Measurements from ENCODE around the gene TMEM125. TPM values are rescaled to one million over a fixed set of nuclear protein-coding genes. Genes with fewer than 3 reads are reported as not detected.
A peak's percentile ranks its signal among the peaks of the same experiment; 100 is the strongest.

Gene TMEM125
- total RNA-seq, 1 donor from 2014 or later: 188 TPM

DNA sequence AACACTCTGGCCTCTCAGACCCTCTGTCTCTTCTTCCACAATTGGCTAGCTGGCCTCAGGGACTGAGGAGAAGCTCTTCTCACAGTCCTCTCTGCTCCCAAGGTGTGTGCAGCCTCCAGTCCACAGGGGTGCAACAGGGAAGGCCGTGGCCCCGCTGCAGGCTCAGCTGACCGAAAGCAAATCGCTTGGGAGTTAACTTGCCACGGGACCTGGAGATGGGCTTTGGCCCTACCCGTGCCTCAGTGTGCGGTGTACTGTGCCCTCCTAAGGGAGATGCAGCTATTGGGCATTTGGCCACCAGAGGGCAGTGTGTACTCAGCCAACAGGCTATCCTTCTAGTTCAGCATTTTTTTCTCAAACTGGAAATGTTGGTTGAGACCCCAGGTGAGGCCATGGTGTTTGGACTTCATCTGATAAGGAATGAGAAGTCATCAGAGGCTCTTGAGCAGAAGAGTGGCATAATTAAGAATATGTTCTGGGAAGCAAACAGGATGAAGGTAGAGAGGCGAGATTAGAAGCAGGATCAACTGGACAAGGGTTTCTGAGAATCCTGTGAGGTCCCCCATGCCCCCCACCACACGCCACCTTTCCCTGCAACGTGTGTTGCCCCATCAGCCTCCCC is 42.5 kb upstream of the TMEM125 start:
- intact Hi-C loops (cut with DNase I): loop anchor here (5.0 kb wide), 1 partner anchor 185 kb away; no protein-coding TSS in a partner anchor
- Histone ChIP-seq H3K9me3 (no peaks in the 10 kb centered on the region), H3K27me3 (no peaks in the 10 kb centered on the region), H3K4me1 (peaks cover 7% of the 10 kb centered on the region), H3K4me3 (no peak overlapping the region), H3K36me3 (no peaks in the 10 kb centered on the region), H3K27ac (peak overlapping the region; percentile 32)
- DNase-seq (peak; percentile 87), ATAC-seq (peak; percentile 93)
- TF ChIP-seq, protein P1, sequence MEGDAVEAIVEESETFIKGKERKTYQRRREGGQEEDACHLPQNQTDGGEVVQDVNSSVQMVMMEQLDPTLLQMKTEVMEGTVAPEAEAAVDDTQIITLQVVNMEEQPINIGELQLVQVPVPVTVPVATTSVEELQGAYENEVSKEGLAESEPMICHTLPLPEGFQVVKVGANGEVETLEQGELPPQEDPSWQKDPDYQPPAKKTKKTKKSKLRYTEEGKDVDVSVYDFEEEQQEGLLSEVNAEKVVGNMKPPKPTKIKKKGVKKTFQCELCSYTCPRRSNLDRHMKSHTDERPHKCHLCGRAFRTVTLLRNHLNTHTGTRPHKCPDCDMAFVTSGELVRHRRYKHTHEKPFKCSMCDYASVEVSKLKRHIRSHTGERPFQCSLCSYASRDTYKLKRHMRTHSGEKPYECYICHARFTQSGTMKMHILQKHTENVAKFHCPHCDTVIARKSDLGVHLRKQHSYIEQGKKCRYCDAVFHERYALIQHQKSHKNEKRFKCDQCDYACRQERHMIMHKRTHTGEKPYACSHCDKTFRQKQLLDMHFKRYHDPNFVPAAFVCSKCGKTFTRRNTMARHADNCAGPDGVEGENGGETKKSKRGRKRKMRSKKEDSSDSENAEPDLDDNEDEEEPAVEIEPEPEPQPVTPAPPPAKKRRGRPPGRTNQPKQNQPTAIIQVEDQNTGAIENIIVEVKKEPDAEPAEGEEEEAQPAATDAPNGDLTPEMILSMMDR (IDR thresholded peaks at IDR 0.05): peak; percentile 96

DNA sequence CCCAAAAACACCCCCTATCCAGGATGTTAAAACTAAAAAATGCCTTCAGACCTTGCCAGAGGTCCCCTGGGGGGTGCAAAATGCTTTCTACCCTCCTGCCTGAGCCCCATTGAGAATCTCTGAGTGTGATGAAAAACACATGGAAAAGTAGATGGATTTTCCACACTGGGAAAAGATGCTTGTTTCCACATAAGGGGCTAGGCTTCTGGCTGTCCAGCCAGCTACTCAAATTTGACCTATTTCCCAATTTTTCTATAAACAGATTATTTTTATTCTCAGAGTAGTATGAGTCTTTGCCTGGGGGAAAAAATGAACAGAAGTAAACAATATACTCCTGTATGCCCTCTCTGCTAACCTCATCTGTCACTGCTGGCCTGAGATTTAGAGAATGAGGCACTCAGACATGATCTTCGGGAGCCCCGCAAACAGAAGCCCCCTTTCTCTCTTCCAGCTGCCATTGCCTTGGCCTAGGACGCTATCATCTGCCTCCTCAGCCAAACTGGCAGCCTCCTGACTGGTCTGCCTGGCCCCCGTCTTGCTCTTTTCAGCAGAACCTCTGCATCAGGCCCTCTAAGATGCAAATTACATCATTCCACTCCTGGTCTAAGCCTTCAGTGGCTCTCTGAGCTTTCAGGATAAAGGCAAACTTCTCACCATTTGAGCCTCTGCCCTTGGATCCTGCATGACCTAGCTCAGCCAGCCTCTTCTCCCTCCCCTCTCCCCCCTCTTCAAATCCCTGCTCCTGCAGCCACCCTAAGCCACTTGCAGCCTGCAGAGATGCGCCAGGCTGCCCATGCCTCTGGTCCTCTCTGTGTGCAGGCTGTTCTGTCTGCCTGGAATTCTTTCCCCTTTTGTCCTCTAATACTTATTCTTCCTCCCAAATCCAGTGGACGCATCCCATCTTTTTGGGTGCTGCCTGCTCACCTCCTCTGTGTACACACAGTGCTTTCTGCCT is 39.7 kb upstream of the TMEM125 start:
- no peak for DNase-seq
- ATAC-seq: no peak
- H3K4me3 ChIP-seq: no peak overlapping the region
- intact Hi-C loops (cut with DNase I): loop anchor here (5.0 to 10.0 kb wide), 2 partner anchors 125 to 182 kb away; partner anchors contain the start of gene CDC20
- H3K36me3 ChIP-seq: no peaks in the 10 kb centered on the region
- no peaks in the 10 kb centered on the region for H3K27me3 ChIP-seq
- H3K9me3 ChIP-seq: no peaks in the 10 kb centered on the region
- H3K4me1 ChIP-seq: peaks cover 7% of the 10 kb centered on the region
- TF ChIP-seq, protein P1 (IDR thresholded peaks at IDR 0.05): no peak
- no peak overlapping the region for H3K27ac ChIP-seq

DNA sequence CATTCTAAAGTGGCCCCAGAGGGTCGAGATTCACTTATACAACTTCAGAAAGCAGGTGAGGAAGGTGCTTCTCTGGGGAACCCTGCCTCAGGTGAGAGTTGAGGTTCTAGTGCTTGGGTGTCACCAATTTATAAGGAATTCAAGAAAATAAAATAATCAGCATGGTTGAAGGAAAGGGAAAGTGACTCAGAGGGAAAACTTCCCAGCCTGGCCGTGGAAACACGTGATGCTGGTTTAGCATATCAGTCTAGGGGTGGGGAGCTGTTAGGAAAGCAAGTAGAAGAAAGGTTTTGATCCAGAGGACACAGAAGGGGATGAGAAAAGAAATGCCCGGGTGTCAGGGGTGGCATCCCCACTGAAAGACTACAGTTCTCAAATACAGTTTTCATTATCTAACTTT is 37.7 kb upstream of the TMEM125 start:
- H3K27ac ChIP-seq: no peak overlapping the region
- intact Hi-C loops (cut with DNase I): loop anchor here (10.0 kb wide), 1 partner anchor 123 kb away; the partner anchor contains the start of gene CDC20
- DNase-seq (no peak), ATAC-seq (no peak)
- H3K27me3 ChIP-seq: no peaks in the 10 kb centered on the region
- H3K9me3 ChIP-seq: no peaks in the 10 kb centered on the region
- H3K36me3 ChIP-seq: no peaks in the 10 kb centered on the region
- H3K4me1 ChIP-seq: peaks cover 5% of the 10 kb centered on the region
- TF ChIP-seq, protein P1 (IDR thresholded peaks at IDR 0.05): no peak
- H3K4me3 ChIP-seq: no peak overlapping the region

DNA sequence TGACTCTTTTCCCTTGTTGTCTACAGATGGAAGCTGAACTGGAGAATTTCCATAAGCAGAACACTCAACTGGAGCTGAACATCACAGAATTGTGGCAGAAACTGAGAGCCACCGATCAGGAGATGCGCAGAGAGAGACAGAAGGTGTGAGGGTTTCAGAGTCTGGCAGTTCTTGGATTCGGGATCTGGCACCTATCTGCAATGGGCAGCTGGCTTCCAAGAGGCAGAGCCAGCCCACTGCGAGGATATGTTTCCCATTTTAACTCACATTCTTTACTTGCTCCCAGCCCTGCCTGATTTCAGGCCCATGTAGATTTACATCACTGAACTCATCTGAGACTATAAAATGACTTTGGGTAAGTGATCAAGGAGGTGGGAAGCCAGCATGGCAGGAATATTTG is 37.3 kb upstream of the TMEM125 start:
- TF ChIP-seq, protein P1 (IDR thresholded peaks at IDR 0.05): no peak
- intact Hi-C loops (cut with DNase I): loop anchor here (10.0 kb wide), 1 partner anchor 122 kb away; the partner anchor contains the start of gene CDC20
- peaks cover 3% of the 10 kb centered on the region for H3K4me1 ChIP-seq
- no peaks in the 10 kb centered on the region for H3K36me3 ChIP-seq
- no peak overlapping the region for H3K27ac ChIP-seq
- no peak overlapping the region for H3K4me3 ChIP-seq
- no peaks in the 10 kb centered on the region for H3K27me3 ChIP-seq
- ATAC-seq: no peak
- no peaks in the 10 kb centered on the region for H3K9me3 ChIP-seq
- no peak for DNase-seq

DNA sequence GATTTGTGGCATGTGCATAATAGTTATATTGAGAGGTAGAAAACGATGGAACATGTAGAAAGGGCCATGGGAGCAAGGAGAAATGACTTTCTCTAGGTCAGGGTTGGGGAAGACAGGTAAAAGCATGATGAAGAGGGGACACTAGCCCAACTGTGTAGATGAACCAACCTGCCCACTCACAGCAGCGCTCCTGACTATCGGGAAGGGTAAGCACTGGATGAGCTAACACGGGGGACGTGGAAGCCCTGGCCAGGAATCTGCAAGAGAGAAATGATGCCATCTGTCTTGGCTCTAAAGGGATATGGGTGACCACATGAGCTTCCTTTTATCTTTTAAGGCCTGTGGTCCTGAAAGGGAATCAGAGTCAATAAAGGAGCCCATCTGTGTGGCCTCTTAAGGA is 36.2 kb upstream of the TMEM125 start:
- Histone ChIP-seq H3K9me3 (no peaks in the 10 kb centered on the region), H3K27ac (no peak overlapping the region), H3K4me1 (peaks cover 9% of the 10 kb centered on the region), H3K36me3 (no peaks in the 10 kb centered on the region), H3K4me3 (no peak overlapping the region), H3K27me3 (no peaks in the 10 kb centered on the region)
- no peak for ATAC-seq
- intact Hi-C loops (cut with DNase I): loop anchor here (10.0 kb wide), 1 partner anchor 121 kb away; the partner anchor contains the start of gene CDC20
- TF ChIP-seq, protein P1 (IDR thresholded peaks at IDR 0.05): no peak
- no peak for DNase-seq

All from upper lobe of right lung (tissue), 1 donor.